Measurements from ENCODE around the gene CARD8.

GRCh38 chr19:48203794-48204628 is 51.7 kb downstream of the CARD8 start:
- peak; percentile 84 for TF ChIP-seq POLR2A (IDR thresholded peaks at IDR 0.05; ENCODE audit: low read depth, low read length)
- TF ChIP-seq POLR2AphosphoS5 (IDR thresholded peaks at IDR 0.05; ENCODE audit: low read depth, low read length), result peak; percentile 81
